ENCODE data around the gene CARD11.

Gene CARD11

DNA sequence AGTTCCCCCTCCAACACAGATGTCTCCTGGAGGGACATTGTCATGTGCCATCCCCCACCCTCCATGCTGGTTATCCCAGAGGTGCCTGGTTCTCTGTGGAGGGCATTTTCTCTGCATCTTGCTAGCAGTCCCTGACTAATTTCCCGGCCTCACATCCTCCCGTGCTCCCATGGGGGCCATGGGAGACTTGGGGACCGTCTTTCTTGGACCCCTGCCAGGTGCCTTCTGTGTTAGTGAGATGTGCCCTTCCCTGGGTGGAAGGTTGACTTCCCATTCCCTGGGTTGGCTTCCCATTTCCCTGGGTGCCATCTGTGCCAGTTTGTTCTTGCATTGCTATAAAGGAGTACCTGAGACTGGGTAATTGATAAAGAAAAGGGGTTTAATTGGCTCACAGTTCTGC lies 177.1 kb downstream of the CARD11 start:
- no peak for FAIRE-seq

DNA sequence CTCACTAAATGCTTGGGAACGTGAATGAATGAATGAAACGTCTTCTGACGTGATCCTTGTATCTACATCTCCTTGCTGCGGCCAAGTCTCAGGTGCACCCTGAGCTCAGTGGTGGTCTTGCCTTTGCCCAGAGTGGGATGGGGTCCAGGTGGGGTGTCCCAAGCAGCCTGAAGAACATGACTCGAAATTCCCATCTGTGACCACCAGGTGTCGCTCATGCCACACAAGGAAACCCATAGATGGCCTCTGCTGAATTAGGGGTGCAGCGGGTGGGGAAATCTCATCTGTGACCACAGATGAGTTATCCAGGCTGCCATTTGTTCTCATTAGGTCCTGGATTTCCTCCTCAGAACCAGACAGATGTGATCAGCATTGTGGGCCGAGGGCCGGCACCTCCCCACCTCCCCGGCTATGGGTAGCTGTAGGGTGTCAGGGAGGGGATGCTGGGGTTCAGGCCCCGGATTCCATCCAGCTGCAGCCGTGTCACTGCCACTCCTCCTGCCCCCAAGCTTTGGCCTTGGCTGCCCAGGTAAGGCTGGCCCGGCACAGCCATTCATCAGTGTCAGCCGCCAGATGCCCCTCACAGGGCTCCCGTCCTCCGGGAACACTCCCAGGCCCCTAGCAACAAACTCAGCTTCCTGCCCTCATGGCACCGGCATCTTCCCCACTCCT lies 178.5 kb downstream of the CARD11 start:
- FAIRE-seq: no peak

DNA sequence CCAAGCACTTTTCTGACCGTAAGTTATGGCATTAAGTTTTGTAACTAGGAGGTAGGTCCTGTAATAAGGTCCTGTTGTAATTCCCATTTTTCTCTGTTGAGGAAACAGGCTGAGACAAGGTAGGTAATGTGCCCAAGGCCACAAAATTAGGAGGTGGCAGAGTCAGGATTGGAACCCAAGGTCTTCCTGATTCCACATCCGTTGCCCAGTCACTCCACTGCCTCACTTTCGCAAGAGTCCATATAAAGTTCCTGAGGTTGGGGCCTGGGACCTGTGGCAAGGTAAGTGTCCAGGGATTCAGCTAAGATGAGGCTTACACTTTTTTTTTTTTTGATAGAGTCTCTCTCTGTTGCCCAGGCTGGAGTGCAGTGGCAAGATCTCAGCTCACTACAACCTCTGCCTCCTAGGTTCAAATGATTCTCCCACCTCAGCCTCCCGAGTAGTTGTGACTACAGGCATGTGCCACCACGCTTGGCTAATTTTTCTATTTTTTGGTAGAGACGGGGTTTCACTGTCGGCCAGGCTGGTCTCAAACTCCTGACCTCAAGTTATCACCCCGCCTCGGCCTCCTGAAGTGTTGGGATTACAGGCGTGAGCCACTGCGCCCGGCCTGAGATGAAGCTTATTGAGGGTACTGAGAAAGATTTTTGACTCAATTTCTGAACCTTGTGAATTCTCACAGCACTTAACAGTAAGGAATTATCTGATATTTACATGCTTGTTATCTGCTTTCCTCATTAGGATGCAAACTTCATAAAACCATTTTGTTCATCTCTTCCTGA lies 179.3 kb downstream of the CARD11 start:
- no peak for FAIRE-seq

GRCh38 chr7:2863461-2864066 lies 180.1 kb downstream of the CARD11 start:
- no peak for FAIRE-seq

GRCh38 chr7:2862831-2863361 lies 180.8 kb downstream of the CARD11 start:
- FAIRE-seq: no peak

- FAIRE-seq: no peak
Measured at GRCh38 chr7:2861509-2861908, 182.2 kb downstream of the CARD11 start.

- FAIRE-seq: no peak
Measured at GRCh38 chr7:2860627-2861133, 183.0 kb downstream of the CARD11 start.

- FAIRE-seq: no peak
Measured at GRCh38 chr7:2859952-2860351, 183.7 kb downstream of the CARD11 start.

DNA sequence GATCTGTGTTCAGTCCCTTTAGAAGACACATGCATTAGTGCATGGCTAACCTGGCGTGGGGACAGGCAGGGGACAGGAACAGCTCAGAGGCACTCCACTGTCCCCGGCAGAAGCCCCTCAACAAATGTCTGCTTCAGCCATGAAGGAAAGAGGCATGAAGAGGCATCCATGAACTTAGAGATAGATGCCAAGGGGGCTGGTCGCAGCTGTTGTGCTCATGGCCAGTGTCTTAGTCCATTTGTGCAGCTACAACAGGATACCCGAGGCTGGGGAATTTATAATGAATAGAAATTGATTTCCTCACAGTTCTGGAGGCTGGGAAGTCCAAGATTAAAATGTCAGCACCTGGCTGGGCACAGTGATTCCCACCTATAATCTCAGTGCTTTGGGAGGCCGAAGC lies 185.0 kb downstream of the CARD11 start:
- no peak for FAIRE-seq

GRCh38 chr7:2856388-2857169 lies 187.1 kb downstream of the CARD11 start:
- no peak for FAIRE-seq
